HG03432 (cell line): ENCODE data around the gene PDP2.
"Not testable (repeated sequence)": the region's sequence is repeated elsewhere in the genome, so short reads cannot be mapped to it uniquely, and the experiment has no call there.

Source experiments
- ATAC-seq: cut with Tn5 transposase; IDR thresholded peaks from one replicate; pipeline ENCODE4 v1.9.1; 2021; ENCODE audit warnings: mild to moderate bottlenecking, moderate library complexity; ENCODE audit not compliant: unreplicated experiment

The PDP2 gene

DNA sequence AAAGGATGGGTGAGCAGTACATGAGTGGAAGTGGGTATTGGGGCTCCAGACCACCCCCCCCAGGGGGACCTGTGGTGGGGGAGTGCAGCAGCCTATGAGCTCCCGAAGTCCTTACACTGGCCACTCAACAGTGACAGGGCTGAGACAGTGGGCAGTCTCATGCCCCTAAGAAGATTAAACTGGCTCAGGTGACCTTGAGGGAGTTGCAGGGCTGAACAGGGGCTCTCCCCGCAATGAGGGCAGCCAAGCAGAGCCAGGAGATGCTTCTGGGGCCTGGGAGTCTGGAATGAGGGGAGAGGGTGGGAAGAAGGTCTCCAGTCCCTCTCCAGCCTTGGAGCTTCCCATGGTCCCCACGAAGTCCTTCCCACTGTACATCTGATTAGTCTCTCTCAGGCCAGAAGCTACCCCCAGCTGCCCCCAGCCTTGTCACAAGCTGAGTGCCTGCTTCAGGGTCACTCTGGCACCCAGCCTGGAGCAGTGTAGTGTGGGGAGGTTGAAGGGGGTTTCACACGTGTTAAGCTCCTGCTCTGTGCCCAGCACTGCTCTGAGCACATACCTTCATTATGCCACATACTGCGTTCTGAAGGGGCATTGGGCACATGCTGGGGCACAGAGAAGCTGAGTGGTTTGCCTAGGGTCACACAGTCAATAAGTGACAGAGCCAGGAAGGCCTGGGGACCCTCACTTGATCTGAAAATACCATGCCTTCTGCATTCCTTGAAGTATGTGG lies 39.4 kb downstream of the PDP2 start:
- no peak for ATAC-seq

DNA sequence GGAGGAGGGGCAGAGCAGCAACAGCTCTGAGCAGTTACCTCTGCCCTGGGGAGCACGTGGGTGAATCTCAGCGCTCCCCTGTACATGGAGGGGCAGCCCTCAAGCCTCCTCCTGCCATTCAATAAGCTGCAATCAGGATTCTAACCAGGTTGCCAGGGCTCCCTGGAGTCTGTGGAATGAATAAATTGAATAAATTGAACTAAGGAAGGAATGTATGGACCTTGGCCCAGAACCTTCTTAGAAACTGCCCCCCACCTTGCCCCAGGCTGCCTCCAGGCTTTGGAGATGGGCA lies 39.9 kb downstream of the PDP2 start:
- ATAC-seq = no peak

DNA sequence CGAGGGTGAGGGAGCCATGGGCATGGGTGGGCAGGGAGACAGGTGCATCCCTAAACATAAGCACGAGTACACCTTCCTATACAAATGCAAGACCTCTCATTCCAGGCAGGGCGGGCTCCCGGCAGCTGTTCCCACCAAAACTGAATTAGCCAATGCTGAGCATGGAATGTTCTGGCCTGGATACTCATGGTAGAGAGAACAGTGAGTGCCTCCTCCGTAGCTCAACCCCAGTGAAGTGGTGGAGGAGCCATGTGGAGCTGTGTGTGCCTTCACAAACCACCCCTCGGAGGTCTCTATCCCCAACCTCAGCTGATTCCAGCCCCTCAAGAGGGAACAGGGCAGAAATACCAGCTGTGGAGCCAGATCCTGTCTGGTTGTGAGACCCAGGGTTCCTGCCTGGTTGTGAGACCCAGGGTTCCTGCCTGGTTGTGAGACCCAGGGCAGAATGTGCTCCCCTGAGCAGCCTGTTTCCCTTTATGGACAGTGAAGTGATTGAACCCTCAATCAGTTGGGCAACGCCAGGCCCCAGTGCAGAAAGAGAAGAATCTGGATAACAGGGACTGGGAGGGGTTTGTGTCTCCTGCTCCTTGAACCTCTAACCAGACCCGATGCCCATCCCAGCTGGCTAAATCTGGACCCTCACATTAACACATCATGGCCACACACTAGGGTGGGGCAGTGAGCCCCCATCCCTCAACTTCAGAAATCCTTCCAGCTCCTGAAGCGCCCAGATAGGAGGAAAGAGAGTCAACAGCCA lies 40.8 kb downstream of the PDP2 start:
- ATAC-seq = no peak

DNA sequence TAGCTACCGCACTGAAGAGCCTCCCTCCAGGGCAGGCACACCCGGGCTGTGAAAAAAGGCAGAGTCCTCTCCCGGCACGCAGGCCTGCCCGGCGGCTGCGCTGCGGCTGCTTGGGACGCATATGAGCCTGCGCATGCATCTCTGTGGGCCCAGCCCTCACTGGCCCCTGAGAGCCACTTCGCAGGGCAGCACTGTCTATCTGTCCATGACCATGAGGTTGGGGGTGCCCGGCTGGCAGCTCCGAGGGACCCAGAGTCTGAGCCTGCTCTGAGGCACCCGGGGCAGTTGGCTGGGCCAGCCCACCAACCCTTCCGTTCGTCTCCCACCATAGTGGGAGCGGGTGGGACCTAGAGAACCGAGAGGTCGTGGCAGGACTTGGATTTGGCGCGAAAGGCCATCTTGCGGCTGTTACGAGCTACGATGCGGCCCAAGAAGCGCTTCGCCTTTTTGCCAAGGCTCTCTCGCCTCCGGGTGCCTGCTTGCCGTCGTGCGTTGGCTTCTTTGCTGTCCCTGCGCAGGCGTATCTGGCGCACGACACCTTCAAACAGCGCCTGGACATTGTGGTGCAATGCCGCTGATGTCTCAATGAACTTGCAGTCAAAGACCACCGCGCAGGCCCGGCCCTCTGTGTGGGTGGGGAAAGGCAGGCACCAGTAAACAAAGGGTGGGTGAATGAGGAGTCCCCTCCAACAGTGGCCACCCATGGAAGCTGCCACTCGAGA lies 41.6 kb downstream of the PDP2 start:
- ATAC-seq = no peak

DNA sequence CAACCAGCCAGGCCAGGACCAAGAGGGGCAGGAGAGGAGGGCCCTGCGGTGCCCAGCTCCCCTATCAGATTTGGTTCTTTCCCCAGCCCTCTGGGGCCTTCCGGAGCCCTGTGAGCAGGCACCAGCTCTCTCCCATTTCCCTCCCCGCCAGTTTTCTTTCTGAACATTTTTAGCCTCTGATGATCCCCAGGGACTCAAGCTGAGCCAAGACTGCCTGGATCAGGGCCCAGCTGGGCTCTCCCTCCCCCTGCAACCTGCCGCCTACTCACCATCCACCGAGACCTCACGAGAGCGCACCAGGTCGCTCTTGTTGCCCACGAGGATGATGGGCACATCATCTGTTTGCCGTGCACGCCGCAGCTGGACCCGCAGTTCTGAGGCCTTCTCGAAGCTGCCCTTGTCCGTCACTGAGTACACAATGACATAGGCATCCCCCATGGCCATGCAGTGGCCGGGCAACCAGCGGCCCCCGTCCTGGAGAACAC lies 43.0 kb downstream of the PDP2 start:
- no peak for ATAC-seq

DNA sequence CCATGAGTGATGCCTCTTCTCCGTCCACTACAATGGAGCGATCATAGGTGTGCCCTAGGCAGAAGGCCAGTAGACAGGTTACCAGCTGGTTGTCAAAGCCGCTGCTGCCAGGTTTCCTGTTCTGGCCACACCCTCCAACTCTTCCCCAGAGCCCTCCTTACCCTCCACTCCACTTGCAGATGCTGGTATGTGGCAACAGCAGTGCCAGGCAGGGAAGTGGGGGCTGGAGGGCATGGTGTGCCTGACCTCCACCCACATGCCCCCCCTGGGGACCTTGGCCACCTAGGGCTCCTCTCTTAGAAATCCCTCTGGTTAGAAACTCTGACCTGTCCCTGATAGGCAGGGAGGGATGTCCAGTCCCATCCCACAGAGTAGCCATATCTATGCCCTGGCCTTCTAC lies 43.6 kb downstream of the PDP2 start:
- ATAC-seq = no peak

DNA sequence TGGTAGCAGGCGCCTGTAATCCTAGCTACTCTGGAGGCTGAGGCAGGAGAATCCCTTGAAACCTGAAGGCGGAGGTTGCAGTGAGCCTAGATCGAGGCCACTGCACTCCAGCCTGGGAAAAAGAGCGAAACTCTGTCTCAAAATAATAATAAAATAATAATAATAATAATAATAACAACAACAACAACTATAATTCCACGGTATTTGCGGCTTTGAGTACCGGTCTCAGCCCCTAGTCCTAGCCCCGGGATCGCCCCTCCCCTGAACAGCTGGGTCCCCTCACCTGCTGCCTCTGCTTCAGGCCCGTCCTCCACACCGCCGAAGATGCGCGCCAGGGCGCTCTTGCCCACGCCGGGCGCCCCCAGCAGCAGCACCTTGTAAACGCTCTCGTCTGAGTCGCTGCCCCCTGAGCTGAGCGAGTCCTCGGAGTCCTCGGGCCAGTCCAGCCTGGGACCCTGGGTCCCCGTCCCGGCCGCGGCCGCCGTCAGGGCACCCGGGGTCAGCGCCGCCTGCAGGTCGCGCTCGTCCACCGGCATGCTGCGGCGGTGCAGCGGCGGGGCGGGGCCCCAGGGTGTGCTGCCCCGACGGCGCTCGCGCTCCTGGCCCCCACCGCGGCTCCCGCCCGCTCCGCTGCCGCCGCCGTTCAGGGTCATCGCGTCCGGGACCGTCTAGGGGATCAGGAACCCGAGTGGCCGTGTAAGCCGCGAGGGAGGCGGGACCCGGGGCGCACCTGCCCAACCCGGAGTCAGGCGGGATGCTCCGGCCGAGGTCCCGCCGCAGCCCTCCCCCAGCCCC lies 44.4 kb downstream of the PDP2 start:
- ATAC-seq = peak; percentile 43

DNA sequence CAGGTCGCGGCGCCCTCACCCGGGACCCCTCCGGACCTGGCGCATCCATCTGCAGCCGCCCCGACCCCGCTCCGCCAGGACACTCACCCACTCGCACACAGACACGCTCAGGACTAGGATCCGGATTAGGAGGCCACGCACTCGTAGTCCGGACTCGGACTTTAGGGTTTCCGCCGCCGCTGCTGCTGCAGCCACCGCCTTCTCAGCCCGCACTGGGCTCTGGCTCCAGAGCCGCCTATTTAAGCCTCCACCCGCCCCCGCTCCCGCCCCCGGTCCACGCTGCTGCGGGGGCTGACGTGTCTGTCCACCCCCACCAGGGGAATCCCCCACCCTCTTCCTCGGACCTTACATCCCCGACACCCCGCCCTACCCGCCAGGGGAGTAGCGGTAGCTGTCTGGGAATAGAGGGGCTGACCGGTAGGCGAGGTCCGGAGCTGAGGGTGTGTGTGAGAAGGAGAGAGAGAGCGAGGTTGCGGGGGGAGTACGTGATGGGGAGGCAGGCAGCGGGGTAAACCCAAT lies 45.1 kb downstream of the PDP2 start, which contains the start of gene RRAD:
RRAD (minus strand) TSS at position 214 of the 519 bp plus-strand sequence. CDS start 356 bp downstream, outside the sequence.
- peak; percentile 16 for ATAC-seq

DNA sequence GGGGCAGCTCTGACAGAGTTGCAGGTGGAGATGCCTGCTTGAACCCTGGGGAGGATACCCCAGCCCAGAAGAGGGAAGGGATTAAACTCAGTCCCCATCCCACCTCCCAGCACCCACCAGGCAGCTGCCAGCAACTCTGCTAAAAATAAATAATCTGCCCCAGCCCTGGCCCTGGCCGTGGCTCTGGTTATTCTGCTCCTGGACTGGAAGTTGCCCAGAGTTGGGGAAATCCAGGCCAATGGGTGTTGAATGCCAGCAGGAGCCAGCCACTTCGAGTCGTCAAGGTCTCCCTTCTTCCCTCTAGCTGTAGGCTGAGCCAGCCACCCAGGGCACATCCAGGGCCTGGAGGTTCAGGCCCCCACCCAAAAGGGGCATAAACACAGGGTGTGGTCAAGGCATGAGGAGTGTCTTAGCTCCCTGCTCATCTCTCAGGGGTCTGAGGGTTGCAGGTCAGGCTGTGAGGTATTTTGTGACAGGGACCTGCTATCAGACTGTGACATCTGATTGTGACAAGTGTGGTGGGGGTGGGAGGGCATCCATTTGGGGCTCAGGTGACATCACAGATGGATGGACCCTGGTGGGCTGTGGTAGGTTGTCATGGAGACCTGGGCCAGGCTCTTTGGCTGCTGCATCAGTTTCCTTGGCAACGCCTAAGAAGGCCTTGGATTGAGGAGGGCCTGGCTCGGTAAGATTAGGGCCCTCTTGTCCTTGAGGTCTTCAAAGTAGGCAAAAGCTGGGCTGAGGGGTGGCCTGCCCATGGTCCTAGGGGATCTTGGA lies 46.0 kb downstream of the PDP2 start:
- no peak for ATAC-seq

DNA sequence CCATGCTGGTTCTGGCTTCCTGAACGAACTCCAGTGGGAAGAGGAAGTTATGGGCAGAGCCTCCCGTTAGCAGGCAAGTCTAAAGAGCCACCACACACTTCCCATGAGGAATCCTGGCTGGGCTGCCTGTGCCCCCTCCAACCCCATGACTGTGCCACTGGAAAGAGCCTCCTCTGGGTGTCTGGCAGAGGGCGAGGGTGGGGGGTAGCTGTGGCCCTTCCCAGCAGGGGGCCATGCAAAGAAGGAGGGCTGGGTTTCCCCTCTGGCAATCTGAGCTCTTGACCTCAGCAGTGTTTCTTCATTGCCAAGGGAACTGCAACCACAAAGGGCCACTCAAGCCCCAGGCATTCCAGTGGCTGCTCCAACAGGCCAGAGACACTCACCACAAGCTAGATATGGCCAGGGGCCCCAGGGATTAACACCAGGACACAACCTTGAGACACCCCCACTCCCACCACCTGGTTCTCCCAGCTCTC lies 46.7 kb downstream of the PDP2 start:
- no peak for ATAC-seq

DNA sequence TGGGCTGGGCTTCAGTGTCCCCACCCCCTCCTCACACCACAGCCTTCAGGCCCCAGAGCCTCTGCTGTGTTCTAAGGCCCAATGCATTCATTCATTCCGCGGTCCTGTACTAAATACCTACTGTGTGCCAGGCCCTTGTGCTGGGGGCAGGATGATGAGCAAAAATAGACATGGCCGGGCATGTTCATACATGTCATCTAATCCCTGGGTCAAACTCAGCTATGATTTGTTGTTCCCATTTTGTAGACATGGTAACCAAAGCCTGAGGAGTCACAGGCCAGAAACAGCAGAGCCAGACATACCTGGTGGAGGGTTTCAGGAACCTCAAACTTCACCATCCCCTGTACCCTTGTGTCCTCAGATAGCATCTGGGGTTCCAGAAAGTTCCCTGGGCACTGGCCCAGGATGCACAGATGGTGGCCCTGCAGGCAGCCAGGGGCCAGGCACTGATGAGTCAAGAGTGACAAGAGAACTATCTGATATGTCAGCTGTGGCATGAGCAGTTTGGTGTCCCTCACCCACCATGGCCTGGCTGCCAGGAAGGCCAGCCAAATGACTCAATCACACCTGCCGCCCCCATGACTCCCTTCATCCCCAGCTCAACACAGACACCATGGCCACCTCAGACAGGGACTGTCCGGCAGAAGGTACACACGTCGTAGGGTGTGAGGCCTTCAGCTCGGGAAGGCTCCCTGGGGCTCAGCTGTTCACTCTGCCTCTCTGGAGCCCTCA lies 47.8 kb downstream of the PDP2 start:
- ATAC-seq = no peak

DNA sequence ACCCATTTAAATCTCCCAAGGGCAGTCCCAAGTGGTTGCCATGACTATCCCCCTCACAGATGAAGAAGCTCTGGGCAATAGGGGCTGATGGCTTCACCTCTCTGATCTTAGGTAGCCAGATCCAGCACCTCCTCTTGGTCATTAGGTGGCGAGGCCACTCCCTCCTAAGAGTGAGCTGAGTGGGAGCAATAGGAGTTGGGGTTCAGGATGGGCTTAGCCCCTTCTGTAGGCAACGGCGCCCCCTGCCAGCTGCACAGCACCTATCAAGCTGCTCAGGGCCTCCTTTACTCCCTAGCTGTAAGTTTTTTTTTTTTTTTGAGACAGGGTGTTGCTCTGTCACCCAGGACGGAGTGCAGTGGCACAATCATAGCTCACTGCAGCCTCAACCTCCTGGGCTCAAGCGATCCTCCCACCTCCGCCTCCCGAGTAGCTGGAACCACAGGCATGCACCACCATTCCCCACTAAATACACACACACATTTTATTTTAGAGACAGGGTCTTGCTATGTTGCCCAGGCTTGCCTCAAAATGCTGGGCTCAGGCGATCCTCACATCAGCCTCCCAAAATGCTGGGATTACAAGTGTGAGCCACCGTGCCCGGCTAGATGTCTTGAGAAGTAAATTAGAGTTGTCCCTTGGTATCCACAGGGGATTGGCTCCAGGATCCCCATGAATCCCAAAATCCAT lies 48.5 kb downstream of the PDP2 start:
- no peak for ATAC-seq

DNA sequence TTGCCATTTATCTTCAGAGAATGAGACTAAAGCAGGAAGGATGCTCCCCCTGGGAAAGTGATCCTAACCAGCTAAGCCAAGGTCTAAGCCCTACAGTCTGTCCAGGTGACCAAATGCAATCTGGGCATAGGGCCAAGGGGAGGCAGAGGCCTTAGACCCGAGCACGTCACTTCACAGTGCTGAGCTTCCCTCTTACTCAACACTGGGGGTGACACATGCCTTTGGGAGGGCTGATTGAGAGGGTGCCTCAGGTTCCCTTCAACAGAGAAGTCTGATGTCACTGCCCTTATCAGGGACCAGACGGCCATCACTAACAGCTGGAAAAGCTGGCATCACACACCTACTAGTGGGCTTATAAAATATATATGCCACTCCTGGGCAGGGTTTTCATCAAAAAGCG lies 49.9 kb downstream of the PDP2 start:
- no peak for ATAC-seq

DNA sequence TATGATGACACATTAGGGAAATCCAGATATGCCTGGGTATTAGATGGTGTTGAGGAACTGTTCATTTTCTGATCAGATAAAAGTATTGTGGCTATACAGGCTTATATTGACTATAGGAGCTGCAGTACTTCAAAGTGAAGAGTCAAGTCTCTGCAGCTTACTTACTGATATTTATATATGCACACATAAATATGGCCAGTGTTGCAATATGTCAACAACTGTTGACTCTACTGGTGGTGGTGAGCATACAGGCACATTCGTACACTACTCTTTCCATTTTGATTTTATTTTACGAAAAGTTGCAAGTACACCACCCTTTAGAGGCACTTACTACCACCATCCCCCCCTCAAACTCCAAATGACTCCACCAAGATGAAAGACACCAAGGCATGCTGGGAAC lies 51.4 kb downstream of the PDP2 start:
- ATAC-seq = no peak

DNA sequence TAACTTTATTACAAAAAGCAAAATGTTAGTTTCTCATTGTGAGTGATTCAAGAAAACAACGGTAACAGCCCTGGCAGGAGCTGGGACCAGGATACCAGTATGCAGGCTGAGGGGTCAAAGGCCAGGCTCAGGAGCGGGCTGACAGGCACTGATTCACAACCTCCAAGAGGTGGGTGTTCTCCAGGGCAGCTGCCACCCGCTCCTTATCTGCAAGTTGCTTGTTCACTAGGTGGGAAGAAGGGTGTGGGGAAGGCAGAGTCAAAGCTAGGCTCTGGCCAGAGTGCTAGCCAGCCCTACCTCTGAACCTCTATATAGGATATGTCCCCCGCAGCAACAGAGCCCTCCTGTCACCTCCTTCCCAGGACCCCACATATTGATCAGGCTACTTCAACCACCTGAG lies 51.8 kb downstream of the PDP2 start:
- no peak for ATAC-seq

DNA sequence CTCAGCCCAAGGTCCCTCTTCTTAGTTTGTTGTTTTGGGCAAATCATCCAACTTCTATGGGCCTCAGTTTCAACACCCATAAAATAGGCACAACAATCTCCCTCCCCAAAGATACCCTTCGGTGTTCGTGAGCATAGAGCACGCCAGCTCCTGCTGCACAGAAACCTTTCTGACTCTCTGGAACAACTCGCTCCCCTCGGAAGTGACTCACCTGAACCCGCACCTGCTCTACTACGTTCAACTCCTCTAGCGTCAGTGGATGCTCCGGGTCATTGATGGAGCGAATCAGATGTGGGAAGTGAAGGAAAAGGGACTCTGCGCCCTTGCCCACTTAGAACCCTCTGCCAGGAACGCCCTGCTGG lies 53.4 kb downstream of the PDP2 start:
- ATAC-seq = no peak

DNA sequence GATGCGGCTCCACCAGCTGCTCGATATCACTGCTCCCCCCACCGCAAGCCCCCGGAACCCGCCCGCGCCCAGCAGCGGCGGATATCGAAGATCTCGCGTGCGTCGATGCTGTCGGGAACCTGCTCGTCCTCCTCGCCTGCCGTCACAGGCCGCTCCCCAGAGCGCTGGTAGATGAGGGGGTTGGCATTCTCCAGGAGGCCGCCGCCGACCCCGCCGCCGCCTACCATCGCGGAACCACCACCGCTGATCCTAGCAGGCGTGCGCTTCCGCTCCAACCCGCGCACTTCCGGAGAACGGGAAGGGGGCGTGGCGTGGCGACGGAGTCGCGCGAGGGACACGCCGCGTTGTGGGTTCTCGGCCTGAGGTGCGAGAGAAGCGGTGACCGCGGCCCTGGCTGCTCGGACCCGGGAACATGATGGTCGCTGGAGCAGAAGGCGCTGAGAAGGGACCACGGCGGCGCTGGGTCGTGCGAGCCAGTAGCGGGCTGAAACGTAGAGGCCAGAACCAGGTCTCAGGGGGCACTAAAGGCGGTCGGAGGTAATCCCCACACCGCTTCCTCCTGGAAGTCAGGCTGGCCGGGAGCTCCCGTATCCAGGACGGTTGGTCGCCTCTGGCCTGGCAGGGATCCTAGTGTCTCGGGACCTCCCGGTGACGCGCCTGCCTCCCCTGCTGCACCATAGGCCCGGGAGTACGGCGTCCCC lies 54.0 kb downstream of the PDP2 start, which contains the start of gene CIAO2B:
CIAO2B (minus strand) TSS at position 265 of the 701 bp plus-strand sequence; CDS start at position 227, 38 bp downstream.
- ATAC-seq = peak; percentile 76

DNA sequence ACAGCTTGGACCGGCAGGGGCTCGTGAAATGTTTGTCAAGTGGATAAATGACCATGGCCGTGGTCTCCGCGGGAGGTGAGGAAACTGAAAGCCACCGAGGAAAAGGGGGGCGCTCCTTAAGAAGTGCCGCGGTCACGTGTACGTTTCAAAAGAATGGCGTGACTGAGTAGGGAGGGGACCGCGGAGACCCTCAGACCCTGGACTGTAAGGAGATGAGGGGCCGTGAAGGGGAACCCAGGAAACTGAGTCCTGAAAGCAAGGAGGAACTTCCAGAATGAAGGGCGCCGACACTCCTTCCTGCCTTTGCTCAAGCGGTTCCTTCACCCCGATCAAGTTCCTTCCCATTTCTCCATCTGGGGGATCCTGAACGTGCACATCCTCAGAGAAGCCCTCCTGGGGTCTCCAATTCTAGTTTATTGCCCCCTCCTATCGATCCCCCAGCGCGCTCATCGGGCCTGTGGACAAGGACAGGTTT lies 54.6 kb downstream of the PDP2 start:
- ATAC-seq = not testable (repeated sequence)
